HCEC 1CT (cell line): ENCODE data around the gene RPP25L.
"Not testable (repeated sequence)": the region's sequence is repeated elsewhere in the genome, so short reads cannot be mapped to it uniquely, and the experiment has no call there.

Source experiments
- DNase-seq: peaks from one replicate; pipeline ENCODE4 v3.0.0-alpha.2; 2017

Gene RPP25L, protein sequence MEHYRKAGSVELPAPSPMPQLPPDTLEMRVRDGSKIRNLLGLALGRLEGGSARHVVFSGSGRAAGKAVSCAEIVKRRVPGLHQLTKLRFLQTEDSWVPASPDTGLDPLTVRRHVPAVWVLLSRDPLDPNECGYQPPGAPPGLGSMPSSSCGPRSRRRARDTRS

DNA sequence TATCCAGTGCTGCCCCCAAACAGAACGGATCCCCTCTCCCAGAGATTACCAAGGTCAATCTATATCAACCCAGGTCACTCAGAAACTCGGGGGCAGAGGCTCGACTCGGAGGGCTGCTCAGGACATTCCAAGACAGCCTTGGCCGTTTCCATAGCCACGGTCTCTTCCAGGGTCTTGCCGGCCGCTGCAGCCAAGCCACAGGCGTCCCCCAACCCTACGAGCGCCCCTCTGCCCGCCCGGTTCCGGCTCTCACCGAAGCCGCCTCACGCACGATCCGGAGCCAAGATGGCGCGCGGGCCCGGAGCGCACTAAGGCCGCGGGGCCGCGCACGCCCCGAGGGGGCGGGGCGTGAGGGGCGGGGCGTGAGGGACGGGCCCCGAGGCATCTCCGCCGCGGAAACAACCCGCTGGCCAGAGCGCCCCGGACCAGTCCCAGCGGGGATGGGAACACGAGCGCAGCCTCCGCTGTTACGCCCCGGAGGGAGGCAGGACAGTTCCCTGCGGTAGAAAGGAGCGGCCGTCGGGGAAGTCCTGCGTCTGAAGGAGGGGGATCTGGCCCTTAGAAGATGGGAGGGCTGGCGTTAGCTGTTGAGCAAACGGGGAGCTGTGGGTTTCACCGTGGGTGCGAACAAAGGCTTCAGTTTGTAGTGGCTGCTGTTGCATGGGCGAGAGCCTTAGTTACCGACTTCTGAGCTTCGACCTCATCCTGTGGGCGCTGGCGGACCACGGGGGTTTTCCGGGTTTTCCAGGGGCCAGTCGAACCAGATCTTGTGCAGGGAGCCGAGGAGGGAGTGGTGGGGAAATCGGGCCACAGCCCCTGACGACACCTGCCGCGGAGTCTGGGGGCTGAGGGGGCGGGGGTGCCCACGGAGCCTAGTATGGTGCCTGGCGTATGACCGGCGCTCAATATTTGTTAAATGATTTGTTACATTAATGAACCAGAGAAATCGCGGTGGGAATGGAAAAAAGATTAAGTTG, at the start of gene RPP25L:
Gene RPP25L (minus strand): TSS at position 287 of the 977 bp plus-strand sequence. CDS start 801 bp downstream, outside the sequence.
- DNase-seq: peak; percentile 80

DNA sequence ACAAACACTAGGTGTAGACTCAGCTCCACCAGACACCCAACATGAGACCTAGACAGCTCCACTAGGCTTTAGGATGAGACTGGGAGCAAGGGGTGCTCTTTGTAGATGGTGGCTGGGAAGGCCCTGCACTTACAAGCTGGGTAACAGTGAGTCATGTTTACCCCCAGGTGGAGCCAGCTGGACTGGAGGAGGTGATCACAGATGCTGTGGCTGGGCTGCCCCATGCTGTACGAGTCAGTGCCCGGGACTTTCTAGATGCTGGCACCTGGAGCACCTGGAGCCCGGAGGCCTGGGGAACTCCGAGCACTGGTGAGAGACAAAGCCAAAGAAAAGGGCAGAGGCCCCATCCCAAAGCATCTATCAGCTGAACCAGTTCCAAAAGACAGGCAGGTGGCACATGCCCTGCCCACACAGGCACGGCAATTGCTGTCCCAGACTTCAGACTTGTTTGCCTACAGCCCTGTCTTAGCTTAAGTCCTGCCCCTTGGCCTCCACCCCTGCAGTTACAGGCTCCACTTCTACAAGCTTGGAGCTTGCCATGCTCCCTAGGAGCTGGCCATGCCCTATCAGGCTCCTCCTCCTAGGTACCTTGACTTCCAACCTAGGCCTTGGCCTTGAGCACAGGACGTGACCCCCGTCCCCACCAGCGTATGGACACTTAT, 47.8 kb upstream of the RPP25L start:
- DNase-seq: peak; percentile 20

DNA sequence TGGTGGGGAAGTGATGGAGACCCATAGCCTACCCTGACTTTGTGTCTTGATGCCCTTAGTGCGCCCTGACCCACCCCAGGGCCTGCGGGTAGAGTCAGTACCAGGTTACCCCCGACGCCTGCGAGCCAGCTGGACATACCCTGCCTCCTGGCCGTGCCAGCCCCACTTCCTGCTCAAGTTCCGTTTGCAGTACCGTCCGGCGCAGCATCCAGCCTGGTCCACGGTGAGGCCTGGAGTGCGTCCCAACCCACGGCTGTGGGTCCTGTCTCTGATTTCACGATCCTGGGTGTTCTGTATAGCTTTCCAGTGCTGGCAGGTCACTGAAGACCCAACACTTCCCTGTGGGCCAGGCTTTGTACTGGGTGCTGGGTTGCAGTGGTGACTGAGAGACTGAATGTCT, 46.6 kb upstream of the RPP25L start:
- DNase-seq: no peak

DNA sequence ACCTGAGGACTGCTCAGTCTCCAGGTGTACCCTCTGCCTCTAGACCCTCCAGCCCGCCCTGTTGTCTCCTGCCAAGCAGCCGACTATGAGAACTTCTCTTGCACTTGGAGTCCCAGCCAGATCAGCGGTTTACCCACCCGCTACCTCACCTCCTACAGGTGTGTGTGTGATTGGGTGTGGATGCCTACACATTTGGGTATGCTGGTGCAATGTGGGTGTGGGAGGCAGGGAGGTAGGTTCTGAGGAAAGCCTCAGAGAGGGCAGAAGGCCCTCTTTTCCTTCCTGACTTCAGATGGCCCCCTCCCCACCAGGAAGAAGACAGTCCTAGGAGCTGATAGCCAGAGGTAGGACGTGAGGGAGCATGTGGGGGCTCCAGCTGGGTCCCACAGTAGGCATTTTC, 45.1 kb upstream of the RPP25L start:
- DNase-seq: no peak

DNA sequence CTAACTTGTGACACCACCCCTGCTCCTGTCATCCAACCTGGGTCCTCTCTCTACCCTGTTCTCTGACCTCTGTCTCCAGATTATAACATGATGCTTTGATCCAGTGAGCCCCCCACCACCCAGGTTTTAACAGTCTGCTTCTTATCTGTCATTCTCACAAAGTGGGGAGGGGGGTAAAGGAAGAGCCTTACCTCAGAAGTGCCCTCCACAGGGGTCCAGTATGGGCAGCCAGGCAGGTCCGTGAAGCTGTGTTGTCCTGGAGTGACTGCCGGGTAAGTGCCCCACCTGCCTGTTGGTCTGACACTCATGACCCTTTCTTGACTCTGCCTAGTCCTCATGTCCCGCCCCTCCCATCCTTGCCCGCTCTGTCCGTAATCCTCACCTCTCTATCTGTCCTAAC, 43.5 kb upstream of the RPP25L start:
- DNase-seq: no peak

DNA sequence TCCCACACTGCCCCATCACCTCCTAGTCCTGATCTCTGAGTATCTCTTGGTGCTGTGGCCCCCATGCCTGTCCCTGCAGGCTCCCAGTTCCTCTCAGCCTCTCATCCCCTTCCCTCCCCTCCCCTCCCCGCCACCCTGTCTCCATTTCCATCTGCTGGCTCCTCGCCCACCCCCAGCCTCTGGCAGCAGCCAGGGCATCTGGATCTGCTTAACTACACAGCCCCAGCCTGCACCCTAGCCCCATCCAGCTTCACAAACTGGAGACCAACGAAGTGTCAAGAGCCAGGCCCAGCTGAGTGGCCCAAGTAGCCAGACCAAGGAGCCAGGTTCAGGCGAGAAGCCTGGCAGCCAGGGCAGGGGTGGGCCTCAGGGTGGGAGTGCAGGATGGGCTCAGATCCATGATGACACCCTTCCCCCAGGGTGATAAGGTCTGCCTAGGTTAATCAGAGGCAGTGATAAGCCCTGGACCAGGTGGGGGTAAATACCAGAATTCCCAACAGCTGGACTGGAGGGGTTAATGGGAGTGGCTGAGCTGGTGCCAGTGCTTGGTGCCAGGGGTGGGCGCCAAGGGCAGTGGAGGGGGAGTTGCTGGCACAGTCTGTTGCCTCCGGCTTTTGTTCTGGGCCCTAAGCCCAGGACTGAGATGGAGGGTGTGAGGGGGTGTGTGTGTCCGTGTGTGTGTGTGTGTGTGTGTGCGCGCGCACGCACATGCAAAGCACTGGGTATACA, 42.6 kb upstream of the RPP25L start:
- no peak for DNase-seq

DNA sequence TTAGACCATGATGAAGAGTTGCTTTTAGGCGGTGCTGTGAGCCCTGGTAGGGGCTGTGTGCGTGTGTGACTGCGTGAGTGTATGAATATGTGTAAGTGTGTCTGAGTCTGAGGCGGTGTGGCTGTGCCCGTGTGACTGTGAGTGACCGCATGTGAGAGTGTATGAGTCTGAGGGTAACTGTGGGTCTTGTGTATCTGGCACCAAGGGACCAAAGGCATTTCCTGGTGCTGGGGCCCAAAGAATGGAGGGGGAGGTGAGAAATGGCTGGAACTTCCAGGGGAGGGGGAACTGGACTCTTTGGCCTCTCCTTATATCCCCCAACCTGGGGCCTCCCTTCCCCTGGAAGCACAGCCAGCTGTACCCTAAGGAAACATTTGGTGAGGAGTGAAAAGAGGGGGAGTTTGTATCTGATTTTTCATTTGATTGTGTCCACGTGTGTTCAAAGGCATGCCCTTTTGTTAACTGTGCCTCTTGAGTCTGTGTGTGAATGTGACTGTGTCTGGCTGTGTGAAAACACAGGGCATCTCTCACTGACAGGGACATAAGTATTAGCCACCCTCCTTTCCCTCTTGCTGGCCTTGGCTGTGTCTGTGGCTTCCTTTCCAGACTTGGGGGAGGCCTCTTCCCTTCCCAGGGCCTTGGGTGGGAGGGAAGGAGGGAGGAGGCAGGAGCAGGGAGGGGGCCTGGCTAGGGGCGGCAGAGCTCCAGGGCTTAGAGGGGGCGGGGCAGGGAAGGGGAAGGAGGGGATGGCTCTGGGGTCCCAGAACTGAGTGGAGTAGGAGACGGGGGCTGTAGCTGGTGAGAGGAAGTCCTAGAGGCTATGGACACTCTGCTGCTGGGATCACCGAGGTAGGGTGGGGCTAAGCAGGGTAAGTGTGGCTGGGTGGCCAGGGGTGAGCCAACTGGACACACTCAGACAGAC, 41.5 kb upstream of the RPP25L start:
- DNase-seq: no peak

DNA sequence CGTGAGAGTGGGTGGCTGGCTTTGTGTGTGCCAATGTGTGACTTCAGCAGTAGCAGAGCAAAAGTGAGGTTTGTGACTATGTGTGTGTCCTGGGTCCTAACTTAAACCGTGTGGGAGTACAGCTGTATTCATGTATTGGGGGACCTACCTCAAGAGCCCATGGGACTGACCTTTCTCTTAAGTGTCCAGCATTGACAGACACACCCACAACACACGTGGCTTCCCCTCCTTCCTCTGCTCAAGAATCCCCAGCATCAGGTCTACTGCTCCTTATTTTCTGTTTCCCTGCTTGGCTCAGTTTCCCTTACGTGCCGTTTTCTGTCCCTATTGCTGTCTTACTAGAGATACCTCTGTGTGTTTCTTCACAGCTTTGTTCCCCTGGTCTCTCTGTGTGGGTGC, 40.7 kb upstream of the RPP25L start:
- no peak for DNase-seq

DNA sequence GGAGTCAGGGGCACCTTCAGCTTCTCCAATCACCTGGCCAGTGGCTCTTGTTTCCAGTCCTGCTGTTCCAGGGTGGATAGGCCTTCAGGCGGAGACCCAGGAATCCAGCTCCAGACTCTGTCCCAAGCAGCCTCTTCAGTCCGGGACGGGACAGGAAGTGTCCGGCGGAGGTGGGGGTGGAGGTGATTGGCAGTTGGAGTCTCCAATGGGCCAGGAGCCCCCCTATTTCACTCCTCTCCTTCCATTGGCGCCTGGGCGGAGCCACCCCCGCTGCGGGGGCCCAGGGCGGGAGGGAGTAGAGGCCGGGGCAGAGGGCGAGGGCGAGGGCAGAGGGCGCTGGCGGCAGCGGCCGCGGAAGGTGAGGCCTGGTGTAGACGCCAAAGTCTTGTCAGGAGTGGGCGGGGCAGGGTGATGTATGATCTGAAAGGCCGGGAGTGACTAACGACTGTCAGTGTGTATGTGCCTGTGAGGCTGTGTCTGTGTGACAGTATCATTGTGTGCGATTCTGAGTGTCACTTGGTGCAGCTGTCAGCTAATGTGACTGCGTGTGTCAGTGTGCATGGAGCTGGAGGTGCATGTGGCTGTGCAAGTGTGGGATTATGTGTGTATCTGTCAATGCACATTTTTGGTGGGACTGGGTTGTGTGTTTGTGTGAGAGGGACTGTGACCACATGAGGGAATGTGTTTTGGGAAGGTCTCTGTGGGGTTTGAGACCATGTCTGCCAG, 40.1 kb upstream of the RPP25L start, which contains the start of gene IL11RA:
Gene IL11RA (plus strand): TSS at position 310 of the 726 bp plus-strand sequence. CDS start 3,033 bp downstream, outside the sequence.
- peak; percentile 79 for DNase-seq

DNA sequence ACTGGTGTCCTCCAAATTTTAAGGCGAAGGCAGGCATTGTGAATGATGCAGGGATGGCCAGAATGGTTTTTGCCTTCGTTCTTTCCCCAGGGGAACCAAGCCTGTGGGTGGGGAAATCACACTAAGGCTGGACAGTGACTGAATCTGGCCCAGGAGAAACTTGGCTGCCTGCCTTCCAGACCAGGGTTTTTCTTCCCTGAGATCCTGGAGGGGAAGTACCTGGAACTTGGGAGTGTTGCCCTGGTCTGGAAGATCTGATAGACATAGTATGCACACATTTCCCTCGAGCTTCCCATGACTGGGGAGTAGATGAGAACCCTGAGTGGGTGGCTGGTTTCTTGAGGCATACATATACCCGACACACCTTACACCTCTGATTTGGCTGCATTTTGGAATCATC, 39.4 kb upstream of the RPP25L start:
- DNase-seq: no peak

DNA sequence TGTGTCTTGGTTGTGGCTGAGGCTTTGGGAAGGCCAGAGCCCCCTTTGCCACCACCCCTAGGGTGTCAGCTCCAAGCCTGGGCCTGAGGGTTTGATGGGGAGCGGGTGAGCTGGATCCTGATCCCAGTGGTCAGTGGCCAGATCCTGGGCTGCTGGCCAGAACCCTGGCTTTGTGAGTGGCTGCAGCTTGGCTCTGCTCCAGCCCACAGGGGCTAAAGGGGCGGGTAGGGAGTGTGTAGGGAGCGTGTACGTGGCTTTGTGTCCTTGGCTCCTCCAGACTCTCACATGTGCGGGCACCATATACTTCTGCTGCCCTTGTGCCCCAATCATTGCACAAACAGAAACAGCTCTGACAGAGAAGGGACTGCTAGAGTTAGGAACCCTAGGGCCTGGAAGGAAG, 38.9 kb upstream of the RPP25L start:
- DNase-seq: no peak

DNA sequence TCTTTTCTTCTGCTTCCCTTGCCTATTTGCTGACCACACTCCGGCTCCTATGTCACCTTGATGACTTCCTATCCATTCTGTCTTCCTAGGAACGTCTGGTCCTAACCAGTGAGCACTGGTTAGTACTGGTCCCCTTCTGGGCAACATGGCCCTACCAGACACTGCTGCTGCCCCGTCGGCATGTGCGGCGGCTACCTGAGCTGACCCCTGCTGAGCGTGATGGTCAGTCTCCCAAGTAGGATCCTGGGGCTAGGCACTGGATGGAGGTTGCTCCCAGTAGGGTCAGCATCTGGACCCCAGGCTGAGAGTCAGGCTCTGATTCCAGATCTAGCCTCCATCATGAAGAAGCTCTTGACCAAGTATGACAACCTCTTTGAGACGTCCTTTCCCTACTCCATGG, 36.8 kb upstream of the RPP25L start:
- no peak for DNase-seq

DNA sequence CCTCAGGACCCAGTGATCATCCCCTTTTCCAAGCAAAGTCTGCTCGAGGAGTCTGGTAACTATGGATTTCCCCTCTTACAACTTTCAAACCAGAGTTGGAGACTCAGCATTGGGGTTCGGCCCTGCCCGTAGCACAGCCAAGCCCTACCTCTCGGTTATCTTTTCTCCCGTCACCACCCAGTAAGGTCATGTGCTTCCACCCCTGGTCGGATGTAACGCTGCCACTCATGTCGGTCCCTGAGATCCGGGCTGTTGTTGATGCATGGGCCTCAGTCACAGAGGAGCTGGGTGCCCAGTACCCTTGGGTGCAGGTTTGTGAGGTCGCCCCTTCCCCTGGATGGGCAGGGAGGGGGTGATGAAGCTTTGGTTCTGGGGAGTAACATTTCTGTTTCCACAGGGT, 35.8 kb upstream of the RPP25L start:
- DNase-seq: no peak

DNA sequence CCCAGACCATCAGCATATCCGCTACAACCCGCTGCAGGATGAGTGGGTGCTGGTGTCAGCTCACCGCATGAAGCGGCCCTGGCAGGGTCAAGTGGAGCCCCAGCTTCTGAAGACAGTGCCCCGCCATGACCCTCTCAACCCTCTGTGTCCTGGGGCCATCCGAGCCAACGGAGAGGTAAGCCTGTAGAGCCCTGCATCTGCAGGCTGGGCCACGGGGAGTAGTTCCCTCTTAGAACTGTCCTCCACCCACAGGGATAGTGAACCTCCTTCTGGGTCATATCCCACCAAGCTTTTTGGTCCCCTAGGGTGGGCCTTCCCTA, 35.1 kb upstream of the RPP25L start:
- DNase-seq: no peak

DNA sequence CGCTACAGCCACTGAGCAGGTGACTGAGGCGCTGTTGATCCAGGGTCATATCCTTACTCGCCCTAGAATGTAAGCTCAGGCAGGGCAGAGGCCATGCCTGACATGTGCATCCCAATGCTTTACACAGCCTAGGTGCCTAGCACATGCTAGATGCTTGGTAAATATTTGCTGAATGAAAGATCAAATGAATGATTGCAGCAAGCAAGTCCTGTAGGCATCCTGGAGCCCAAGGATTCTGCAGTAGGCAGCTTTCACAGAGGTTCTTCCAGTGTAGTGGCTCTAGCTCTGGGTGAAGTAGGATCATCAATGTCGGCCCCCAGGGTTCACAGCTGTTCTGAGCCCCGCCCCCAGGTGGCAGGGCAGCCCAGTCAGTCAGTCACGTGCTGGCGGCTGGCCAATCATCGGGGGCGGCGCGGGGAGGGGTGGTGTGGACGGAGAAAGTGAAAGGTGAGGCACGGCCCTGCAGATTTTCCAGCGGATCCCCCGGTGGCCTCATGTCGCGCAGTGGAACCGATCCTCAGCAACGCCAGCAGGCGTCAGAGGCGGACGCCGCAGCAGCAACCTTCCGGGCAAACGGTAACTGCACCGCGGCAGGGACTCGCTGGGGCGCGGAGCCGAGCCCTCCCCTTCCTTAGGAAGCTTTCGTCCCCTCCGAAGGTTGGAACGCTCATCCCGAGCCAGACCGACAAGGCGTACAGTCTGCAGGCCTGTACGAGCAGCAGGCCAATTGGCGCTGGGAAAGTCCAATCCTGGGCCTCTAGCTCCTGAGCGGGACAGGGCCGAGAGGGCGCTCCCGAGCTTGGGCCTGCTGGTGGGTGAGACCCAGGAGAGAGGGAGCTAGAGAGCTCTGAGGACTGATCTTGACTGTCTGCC, 34.5 kb upstream of the RPP25L start, which contains the start of gene GALT:
Gene GALT (plus strand): TSS at position 465 of the 873 bp plus-strand sequence. CDS start 30 bp downstream, at position 495.
- peak; percentile 74 for DNase-seq

DNA sequence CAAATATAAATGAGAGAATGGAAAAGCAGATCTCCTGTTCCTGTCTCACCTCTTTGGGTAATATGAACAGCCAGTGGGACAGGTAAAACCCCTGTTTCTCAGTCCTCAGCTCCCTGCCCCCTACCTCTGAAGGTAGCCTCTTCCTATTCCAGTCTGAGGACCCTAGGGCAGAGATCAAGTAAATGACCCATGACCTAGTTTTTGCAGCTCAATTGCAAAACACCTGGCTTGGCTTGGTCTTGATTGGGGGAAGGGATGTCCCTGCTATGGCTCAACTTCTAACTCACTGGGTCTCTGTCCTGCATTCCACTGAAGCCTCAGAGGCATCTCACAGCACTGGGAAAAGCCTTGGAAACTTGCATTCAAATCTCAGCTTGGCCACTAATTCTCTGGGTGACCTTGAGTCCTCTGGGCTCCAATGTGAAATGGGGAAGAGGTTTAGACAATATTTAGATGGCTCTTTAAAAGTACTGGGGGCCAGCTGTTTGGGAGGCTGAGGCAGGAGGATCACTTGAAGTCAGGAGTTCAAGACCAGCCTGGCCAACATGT, 32.9 kb upstream of the RPP25L start:
- DNase-seq: no peak

DNA sequence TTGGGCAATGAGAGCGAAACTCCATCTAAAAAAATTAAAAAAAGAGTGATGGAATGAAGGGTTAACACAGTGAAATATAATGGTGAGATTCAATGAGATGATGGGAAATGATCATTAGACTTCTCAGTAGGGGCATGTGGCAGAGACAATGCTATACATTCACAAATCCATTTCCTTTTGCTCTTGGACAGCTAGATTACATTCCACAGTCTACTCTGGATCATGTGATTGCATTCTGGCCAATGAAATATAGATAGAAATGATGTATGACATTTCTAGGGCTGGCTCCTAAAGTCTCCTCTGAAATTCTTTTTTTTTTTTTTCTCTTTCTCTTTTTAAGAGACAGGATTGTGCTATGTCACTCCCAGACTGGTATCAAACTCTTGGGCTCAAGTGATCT, 30.8 kb upstream of the RPP25L start:
- no peak for DNase-seq

DNA sequence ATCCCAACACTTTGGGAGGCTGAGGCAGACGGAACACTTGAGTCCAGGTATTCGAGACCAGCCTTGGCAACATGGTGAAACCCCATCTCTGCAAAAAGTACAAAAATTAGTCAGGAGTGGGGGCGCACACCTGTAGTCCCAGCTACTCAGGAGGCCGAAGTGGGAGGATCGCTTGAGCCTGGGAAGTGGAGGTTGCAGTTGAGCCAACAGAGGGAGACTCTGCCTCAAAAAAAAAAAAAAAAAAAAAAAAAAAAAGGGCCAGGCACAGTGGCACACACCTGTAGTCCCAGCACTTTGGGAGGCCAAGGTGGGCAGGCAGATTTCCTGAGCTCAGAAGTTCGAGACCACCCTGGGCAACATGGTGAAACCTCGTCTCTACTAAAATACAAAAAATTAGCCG, 27.4 kb upstream of the RPP25L start:
- DNase-seq: not testable (repeated sequence)

DNA sequence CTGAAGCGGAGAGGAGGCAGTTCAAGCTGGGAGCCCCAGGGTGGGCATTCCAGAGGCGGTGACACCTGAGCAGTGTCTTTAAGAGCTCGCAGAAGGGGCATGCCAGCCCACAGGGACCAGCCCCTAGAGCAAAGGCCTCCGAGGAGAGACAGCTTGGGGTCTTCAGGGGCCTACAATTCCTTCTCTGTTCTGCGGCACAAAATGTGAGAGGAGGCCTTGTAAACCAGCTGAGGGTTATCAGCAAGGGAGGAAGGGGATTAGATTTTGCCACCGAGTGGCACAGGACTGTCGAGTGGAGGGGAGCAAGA, 26.2 kb upstream of the RPP25L start:
- no peak for DNase-seq
